ENCODE data around the gene PPP1R16B.
"Not testable (repeated sequence)": the region's sequence is repeated elsewhere in the genome, so short reads cannot be mapped to it uniquely, and the experiment has no call there.

Gene PPP1R16B

DNA sequence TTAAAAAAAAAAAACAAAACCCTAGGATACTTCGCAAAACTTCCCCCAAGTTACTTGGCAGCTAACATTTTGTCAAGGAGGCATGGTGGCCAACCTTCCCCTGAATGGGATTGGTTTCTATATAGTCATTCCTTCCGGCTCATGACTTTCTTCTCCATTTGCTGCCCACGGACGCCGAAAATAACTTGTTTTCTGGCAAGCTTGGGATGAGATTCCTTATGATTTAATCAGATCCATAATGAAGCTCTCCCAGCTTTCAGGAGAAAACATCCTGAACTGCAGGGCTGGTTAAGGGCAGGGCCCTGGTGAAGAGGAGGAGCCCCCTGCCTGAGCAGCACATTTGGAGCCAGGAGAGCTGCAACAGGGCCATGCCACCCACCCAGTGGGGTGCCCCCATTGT lies 49.9 kb downstream of the PPP1R16B start:
- peak in 1 of 2 experiments; percentile 87 for DNase-seq

DNA sequence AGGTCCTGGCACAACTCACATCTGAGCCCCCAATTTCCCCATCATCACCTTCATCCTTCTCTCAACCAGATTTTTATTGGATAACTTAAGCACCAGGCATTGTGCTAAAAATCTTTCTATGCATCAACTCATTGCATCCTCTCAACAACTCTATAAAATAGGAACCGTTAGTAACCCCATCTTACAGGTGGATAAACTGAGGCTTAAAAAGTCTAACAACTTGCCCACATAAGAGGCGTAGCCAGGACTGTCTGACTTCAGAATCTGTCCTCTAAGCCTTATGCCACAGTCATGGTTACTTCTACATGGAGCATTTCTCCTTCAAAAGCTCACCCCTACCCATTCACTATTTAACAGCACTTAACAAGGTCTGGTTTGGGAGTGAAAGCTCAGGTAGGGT lies 51.1 kb downstream of the PPP1R16B start:
- DNase-seq = no peak

DNA sequence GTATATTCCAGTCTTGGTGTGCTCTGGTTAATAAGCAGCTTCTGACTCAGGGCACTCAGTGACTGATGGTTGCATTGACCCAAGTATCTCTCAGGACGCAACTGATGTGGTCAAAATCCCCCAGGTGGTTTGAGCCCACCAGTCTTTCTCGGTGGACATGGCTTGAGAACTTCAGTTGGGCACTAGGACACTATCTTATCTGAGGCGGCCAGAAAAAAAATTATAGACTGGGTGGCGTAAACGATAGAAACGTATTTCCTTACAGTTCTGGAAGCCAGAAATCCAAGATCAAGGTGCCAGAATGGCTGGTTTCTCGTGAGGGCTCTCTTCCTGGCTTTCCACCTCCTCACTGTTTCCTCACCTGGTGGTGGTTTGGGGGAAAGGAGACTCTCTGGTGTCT lies 52.2 kb downstream of the PPP1R16B start:
- DNase-seq = no peak

GRCh38 chr20:38859070-38859690 lies 53.7 kb downstream of the PPP1R16B start:
- no peak for DNase-seq

DNA sequence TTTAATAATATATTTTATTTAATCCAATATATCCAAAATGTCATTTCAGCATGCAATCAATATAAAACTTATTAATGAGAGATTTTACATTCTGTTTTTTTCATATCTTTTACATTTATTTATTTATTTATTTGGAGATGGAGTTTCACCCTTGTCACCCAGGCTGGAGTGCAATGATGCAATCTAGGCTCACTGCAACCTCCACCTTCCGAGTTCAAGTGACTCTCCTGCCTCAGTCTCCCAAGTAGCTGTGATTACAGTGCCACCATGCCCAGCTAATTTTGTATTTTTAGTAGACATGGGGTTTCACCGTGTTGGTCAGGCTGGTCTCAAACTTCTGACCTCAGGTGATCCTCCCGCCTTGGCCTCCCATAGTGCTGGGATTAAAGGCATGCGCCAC lies 54.4 kb downstream of the PPP1R16B start:
- not testable (repeated sequence) for DNase-seq

GRCh38 chr20:38861071-38861401 lies 55.5 kb downstream of the PPP1R16B start:
- DNase-seq = no peak

DNA sequence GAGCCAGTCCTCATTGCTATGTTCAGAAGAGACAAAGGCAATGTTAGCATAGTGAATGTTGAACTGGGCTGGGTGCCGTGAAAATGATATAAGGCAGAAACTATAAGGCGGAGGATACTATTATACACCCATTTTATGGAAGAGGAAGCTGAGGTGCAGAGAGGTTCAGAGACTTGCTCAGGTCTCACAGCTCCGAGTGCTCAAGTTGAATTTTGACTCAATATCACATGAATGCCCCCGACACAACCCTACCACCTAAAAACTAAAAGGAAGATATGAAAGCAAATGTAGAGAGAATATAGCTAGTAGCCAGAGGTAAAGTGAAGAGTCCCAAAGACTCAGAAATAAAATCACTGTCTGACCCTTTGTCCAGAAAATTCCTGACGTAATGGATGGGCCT lies 56.7 kb downstream of the PPP1R16B start:
- no peak for DNase-seq

DNA sequence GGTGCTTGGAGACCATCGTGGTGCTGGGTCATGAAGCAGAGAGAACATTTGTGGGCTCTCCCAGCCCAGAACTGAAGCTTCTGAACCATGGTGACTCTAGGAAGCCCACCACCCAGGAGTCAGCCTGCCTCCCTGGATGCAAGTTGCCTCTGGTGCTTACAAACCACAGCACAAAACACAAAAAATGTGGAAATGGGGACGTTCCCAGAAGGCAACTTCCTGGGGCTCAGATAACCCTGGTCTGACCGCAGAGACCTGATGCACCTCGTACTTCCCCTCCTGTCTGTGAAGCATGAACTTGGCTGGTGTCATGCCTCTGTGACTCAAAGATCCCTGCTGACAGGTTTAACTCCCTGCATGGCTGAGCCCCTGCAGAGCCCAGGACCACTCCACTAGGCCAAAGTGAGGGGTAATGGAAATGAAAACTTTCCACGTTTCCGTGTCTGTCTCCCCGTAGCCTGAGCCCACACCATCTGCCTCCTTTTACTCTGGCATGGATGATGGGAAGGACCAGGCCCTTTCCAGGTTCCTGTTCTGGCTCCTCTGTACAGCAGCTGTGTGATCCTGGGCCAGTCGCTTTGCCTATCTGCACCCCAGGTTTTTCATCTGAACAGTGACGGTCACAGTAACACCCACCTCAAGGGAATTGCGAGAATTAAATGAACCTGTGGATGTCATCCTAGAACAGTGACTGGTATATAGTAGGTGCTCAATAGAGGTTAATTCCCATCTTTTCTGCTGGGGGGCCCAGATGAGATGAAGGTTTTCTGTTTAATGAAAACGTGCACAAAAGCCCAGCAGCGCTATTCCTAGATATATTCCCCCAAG lies 57.7 kb downstream of the PPP1R16B start:
- no peak for DNase-seq

GRCh38 chr20:38864662-38865061 lies 59.2 kb downstream of the PPP1R16B start:
- DNase-seq = no peak

GRCh38 chr20:38866265-38867061 lies 61.0 kb downstream of the PPP1R16B start:
- no peak for DNase-seq

DNA sequence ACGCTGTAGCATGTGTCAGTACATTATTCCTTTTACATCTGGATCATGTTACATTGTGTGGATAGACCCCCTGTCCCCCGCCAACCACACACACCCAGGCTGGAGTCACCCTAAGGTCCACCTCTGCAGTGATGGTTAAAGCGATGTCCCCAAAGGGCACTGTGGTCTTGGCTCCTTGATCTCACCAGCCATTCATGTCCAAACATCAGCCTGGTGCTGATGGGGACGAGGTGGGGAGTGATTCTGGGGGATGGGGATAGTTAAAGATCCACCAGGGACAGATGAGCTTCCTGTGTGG lies 61.5 kb downstream of the PPP1R16B start:
- DNase-seq = no peak

DNA sequence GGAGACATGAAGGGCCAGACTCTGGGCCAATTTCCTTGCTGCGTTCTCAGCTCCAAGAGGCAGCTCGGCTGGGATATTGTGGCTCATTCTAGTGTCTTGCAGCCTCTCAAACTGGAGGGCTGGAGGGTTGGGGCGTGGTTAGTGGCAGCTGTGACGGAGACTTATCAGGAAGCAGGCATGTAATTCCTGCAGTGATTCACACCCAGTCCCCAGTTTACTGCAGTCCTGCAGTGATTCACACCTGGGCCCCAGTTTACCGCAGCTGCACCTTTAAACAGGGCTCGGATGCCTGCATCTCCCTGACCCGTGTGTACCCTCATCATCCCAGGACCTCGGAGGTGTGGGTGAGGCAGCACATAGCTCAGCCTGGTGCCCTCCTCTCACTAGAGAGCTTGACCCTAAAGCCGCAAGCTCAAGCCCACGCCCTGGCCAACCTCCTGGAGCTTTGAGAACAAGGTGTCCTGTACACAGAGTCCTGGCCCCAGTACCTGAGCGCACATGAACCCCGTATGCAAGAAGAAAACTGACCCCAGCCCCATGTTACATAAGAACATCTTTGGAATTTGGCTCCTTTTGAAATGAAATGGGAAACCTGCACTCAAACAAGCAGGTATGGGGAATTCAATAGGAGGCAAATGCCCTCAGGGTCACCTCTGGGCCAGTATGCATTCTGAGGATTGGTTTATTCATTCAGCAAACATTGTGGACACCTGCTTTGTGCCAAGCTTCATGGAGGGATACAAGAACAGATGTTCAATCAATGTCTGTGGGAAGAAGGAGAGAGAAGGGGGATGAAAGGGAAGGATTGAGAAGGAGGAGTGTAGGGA lies 65.4 kb downstream of the PPP1R16B start:
- DNase-seq = peak in 1 of 2 experiments; percentile 39

DNA sequence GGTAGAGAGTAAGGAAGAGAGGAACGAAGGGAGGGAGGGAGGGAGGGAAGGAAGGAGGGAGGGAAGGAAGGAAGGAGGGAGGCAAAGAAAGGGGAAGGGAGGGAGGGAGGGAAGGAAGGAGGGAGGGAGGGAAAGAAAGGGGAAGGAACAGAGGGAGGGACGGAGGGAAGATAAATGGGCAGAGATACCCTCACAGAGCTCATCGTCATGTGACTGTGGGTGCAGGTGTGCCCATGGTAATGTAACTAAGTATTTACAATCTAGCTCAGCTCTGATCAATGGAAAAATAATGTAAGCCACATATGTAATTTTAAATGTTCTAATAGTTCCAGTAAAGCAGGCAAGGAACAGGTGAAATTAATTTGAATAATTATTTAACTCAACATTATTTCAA lies 66.1 kb downstream of the PPP1R16B start:
- no peak for DNase-seq

GRCh38 chr20:38872036-38872435 lies 66.5 kb downstream of the PPP1R16B start:
- no peak for DNase-seq

DNA sequence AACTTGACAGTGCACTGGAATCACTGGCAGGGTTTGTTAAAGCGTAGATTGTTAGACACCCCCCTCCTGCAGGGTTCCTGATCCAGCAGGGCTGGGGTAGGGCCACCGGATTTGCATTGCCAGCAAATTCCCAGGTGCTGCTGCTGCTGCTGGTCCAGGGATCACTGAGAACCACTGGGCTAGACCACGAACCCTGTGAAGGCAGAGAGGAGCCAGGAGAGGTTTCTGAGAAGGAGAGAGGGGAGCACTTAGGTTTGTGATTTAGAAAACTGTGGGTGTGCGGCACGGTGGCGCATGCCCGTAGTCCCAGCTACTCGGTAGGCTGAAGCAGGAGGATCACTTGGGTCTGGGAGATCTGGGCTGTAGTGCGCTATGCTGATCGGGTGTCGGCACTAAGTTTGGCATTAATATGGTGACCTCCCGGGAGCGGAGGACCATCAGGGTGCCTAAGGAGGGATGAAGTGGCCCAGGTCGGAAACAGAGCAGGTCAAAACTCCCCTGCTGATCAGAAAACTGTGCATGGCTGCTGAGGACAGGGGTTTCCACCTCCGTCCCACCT lies 67.1 kb downstream of the PPP1R16B start:
- no peak for DNase-seq

DNA sequence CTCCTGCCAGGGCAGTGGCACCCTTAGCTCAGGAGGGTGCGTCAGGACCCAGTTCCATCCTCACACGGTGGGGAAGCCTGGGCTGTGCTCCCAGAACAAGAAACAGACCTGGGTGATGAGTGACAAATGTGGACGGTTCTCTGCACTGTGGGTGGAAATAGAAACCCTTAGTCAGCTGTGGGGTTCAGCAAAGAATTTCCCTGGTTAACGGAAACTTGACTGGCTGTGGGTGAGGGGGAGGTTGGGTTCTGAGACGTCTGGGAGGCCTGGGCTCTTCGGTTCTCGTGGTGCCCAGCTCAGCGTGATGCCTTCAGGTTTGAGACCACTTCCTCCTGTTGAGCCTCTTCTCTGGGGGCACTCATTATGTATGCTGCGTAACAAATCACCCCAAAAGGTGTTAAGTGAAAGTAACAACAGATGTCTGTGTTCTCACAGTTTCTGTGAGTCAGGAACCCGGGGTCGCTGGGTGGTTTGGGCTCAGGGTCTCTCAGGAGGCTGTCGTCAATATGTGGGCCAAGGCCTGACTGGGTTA lies 67.6 kb downstream of the PPP1R16B start:
- no peak for DNase-seq

GRCh38 chr20:38874460-38875174 lies 69.1 kb downstream of the PPP1R16B start:
- no peak for DNase-seq

GRCh38 chr20:38875175-38875993 lies 69.9 kb downstream of the PPP1R16B start:
- DNase-seq = no peak

DNA sequence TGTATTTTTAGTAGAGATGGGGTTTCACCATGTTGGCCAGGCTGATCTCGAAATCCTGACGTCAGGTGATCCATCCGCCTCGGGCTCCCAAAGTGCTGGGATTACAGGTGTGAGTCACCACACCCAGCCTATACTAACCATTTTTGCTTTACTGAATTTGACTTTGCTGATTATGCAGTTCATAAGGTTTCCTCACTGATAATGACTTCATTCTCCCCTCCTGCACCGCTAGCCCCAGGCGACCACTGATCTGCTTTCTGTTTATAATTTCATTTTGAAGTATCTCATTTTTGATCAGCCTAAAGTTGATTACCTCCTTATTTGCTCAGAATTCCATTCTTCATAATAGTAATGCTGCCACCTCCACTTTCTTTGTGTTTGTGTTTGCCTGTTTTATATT lies 72.0 kb downstream of the PPP1R16B start:
- DNase-seq = no peak

DNA sequence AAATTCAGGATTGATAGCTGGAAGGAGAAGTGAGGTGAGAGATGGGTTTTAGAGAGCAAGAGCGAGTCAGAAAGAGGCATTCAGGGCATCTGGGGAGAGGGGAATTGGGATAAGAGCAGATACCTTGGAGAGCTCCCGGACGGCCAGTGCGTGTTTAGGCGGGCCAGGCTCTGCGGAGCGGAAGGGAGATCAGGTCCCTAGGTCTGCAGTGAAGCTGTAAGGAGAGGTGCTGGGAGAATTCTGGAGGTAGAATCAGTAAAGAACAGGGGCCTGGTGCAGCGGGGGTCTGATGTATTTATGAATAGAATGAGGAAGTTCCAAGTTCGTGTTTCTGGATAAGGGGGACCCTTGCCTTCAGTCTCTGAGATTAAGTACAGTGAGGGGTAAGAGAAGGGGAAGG lies 73.4 kb downstream of the PPP1R16B start:
- DNase-seq = no peak

Data from NCI-H446 (cell line).